ENCODE data around the gene CORIN.
"Not testable (repeated sequence)": the region's sequence is repeated elsewhere in the genome, so short reads cannot be mapped to it uniquely, and the experiment has no call there.

Gene CORIN

DNA sequence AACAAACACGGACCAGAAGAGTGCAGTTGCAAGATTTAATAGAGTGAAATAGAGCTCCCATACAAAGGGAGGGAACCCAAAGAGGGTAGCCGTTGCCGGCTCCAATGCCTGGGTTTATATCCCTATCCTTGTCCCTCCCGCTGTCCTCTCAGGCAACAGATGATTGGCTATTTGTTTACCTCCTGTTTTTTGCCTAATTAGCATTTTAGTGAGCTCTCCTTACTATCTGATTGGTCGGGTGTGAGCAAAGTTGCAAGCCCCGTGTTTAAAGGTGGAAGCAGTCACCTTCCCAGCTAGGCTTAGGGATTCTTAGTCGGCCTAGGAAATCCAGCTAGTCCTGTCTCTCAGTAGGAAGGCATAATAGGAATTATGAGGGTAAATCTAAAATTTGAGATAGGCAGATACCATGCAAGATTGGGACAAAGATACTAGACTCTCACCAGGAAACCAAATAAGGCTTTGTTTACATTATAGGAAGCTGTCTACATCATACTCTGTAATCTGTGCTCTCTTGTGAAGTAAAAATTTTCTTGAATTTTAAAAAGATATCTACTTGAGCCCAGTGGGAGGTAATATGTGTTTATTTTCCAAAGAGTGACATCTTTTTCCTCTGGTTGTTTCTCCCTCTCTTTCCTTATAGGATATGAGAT, 286.8 kb downstream of the CORIN start:
- Mint-ChIP-seq H3K4me3 (no peak overlapping the region), H3K4me1 (no peaks in the 10 kb centered on the region), H3K27ac (no peak overlapping the region), H3K36me3 (no peaks in the 10 kb centered on the region), H3K9me3 (peaks cover 5% of the 10 kb centered on the region)
- DNase-seq (ENCODE audit: low spot score in 2 of 2) = no peak
- no peak for ATAC-seq

DNA sequence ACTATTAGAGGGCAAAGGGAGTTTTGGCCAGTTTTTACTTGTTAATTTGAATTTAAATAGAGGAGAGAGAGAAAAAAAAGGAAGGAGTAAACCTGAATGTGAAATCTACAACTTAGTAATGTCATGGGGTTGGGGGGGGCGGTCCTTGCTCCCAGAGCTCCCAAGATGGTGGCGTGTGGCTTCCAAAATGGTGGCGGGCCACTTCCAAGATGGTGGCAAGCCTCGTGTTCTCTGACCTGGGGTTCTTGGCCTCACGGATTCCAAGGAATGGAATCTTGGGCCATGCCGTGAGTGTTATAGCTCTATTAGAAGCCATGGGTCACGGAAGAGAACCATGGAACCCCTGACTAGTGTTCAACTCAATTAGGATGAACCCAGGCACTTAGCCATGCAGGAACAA, 287.5 kb downstream of the CORIN start:
- H3K4me3 Mint-ChIP-seq, H3K36me3 Mint-ChIP-seq, H3K27ac Mint-ChIP-seq: not testable (repeated sequence)

More for the DNA sequence above, 287.5 kb downstream of the CORIN start:
- H3K4me1 Mint-ChIP-seq; DNase-seq (ENCODE audit: low spot score in 2 of 2); H3K9me3 Mint-ChIP-seq; ATAC-seq: not testable (repeated sequence)

Measured in stimulated activated effector memory CD8-positive, alpha-beta T cell treated with anti-CD3 and anti-CD28 coated beads, Interleukin-12 subunit alpha, Interleukin-12 subunit beta, amount 100 ng/mL, for 72 hours (primary cell).